GM13977 (cell line): ENCODE results near the gene CSNK2A1.
"Not testable (repeated sequence)": the region's sequence is repeated elsewhere in the genome, so short reads cannot be mapped to it uniquely, and the experiment has no call there.

Source experiments
- DNase-seq: peaks from one replicate; pipeline ENCODE4 v3.0.0; 2012; ENCODE audit warnings: low spot score
- CTCF ChIP-seq: IDR thresholded peaks from 2 replicates; pipeline ENCODE4 v1.5.1; 2012; ENCODE audit warnings: mild to moderate bottlenecking, control low read depth; ENCODE audit not compliant: insufficient read depth; ENCODE audit errors: extremely low read depth, missing control alignments
- in situ Hi-C: fragments of 300-500 bp; cut with MboI; formaldehyde crosslinking; loops from one replicate; pipeline ENCODE4 v1.12.0; 2022; ENCODE audit warnings: low sequenced_read_pairs, low pct_unique_long_range_greater_than_20kb, mixed read lengths, inconsistent platforms; ENCODE audit not compliant: unreplicated experiment

The CSNK2A1 gene

GRCh38 chr20:584161-584970 lies 40.8 kb upstream of the CSNK2A1 start:
- in situ Hi-C loops, result no loop called here
- DNase-seq, result no peak
- TF ChIP-seq CTCF, result no peak

GRCh38 chr20:582204-582603 lies 38.6 kb upstream of the CSNK2A1 start:
- in situ Hi-C loops, result no loop called here
- DNase-seq, result no peak
- TF ChIP-seq CTCF, result no peak

GRCh38 chr20:578940-579690 lies 35.5 kb upstream of the CSNK2A1 start:
- in situ Hi-C loops, DNase-seq: not testable (repeated sequence)

- in situ Hi-C loops, result no loop called here
- TF ChIP-seq CTCF, result peak; percentile 11
- DNase-seq, result no peak
Observed at GRCh38 chr20:577167-577791, 33.7 kb upstream of the CSNK2A1 start.

GRCh38 chr20:576156-576555 lies 32.6 kb upstream of the CSNK2A1 start:
- in situ Hi-C loops, result no loop called here
- DNase-seq, result no peak
- TF ChIP-seq CTCF, result no peak

GRCh38 chr20:575230-575629 lies 31.6 kb upstream of the CSNK2A1 start:
- DNase-seq, result no peak
- TF ChIP-seq CTCF, result no peak
- in situ Hi-C loops, result no loop called here
